Keratinocyte (primary cell): ENCODE measurements around the gene ZNF799. TPM values are rescaled to one million over a fixed set of nuclear protein-coding genes. Genes with fewer than 3 reads are reported as not detected.

Source experiments
- DNase-seq: peaks from one replicate; pipeline ENCODE4 v3.0.0-alpha.2; 2011; ENCODE audit warnings: low read depth, missing footprints, low spot score
- FAIRE-seq: peaks from 2 replicates; lab custom pipeline; 2011; peaks lifted over from hg19 to GRCh38; lab: Jason Lieb, UNC
- H2AFZ ChIP-seq: 2 replicates; pipeline ENCODE4 v1.6.0; 2012; ENCODE audit warnings: low read length, control low read depth, inconsistent platforms; ENCODE audit not compliant: control insufficient read depth
- H3K27ac ChIP-seq: 2 replicates; pipeline ENCODE4 v1.5.1; 2011; ENCODE audit warnings: low read length; ENCODE audit not compliant: control insufficient read depth, insufficient read depth
- H3K27me3 ChIP-seq: 3 replicates; pipeline ENCODE4 v1.6.0; 2011; ENCODE audit warnings: low read length; ENCODE audit not compliant: control insufficient read depth, insufficient read depth; ENCODE audit errors: extremely low read depth
- H3K36me3 ChIP-seq, 2 experiments: 2 replicates in 1 of 2; 3 replicates in 1 of 2; pipeline ENCODE4 v1.5.1; 2011; ENCODE audit warnings: low read length in 2 of 2, mild to moderate bottlenecking in 1 of 2; ENCODE audit not compliant: control insufficient read depth in 2 of 2, insufficient read depth in 2 of 2; ENCODE audit errors: extremely low read depth in 1 of 2
- H3K4me1 ChIP-seq: 3 replicates; pipeline ENCODE4 v1.5.1; 2011; ENCODE audit warnings: low read length; ENCODE audit not compliant: control insufficient read depth, insufficient read depth; ENCODE audit errors: extremely low read depth
- H3K4me2 ChIP-seq: 3 replicates; pipeline ENCODE4 v1.6.0; 2011; ENCODE audit warnings: low read depth, low read length; ENCODE audit not compliant: control insufficient read depth, insufficient read depth; ENCODE audit errors: extremely low read depth
- H3K4me3 ChIP-seq, 3 experiments: fragments of 200-600 bp in 1 of 3; sonication (generic) in 1 of 3; 2 replicates in 2 of 3; 3 replicates in 1 of 3; pipeline ENCODE4 v1.5.1; 2011 to 2016; ENCODE audit warnings: low read length in 3 of 3, mild to moderate bottlenecking in 3 of 3, control low read depth in 2 of 3, inconsistent platforms in 1 of 3, low read depth in 1 of 3, mixed read lengths in 1 of 3, mixed run types in 1 of 3, moderate library complexity in 1 of 3; ENCODE audit not compliant: control insufficient read depth in 2 of 3, insufficient read depth in 2 of 3; ENCODE audit errors: extremely low read depth in 1 of 3
- H3K79me2 ChIP-seq: 2 replicates; pipeline ENCODE4 v1.6.0; 2012; ENCODE audit warnings: low read length; ENCODE audit not compliant: control insufficient read depth, insufficient read depth
- H3K9ac ChIP-seq: 3 replicates; pipeline ENCODE4 v1.6.0; 2011; ENCODE audit warnings: low read length; ENCODE audit not compliant: control insufficient read depth, insufficient read depth; ENCODE audit errors: extremely low read depth
- H3K9me1 ChIP-seq: 3 replicates; pipeline ENCODE4 v1.6.0; 2011; ENCODE audit warnings: low read length; ENCODE audit not compliant: control insufficient read depth, insufficient read depth; ENCODE audit errors: extremely low read depth
- H3K9me3 ChIP-seq: 2 replicates; pipeline ENCODE4 v1.5.1; 2012; ENCODE audit warnings: low read depth, low read length; ENCODE audit not compliant: control insufficient read depth
- H4K20me1 ChIP-seq: 3 replicates; pipeline ENCODE4 v1.6.0; 2011; ENCODE audit warnings: low read length; ENCODE audit not compliant: control insufficient read depth, insufficient read depth; ENCODE audit errors: extremely low read depth
- EZH2 ChIP-seq: IDR thresholded peaks from one replicate; pipeline ENCODE4 v1.6.1; 2012; ENCODE audit warnings: inconsistent platforms, mild to moderate bottlenecking, low read length, moderate library complexity
- dilution Hi-C: fragments of 300-500 bp; cut with MboI; formaldehyde crosslinking; loops from one replicate; pipeline ENCODE4 v1.7.0; 2020; ENCODE audit warnings: low sequenced_read_pairs; ENCODE audit not compliant: extremely low pct_ligation_motif_present
- polyA plus RNA-seq, 5 experiments: library from polyadenylated mRNA; depleted of rRNA in 3 of 5; stranded (reverse) in 3 of 5; stranded (forward) in 1 of 5; unstranded in 1 of 5; fragments of >200 nt; gene quantifications; 1 replicate in 1 of 5; 2 replicates in 3 of 5; 3 replicates in 1 of 5; pipeline versions ENCODE4 v1.2.1 to v1.2.3, GENCODE V29; 2011 to 2012; ENCODE audit warnings: missing spikeins in 2 of 5, low read depth in 1 of 5, low replicate concordance in 1 of 5
- TF ChIP-seq, protein P1 (sequence below), 3 experiments: IDR thresholded peaks in 1 of 3; conservative IDR thresholded peaks in 1 of 3; optimal IDR thresholded peaks in 1 of 3; 2 replicates in 2 of 3; 3 replicates in 1 of 3; pipeline versions ENCODE3 to v1.5.1; 2011; ENCODE audit warnings: low read length in 3 of 3, mild to moderate bottlenecking in 3 of 3, moderate library complexity in 2 of 3, control low read depth in 1 of 3, inconsistent platforms in 1 of 3; ENCODE audit not compliant: insufficient read depth in 2 of 3; ENCODE audit errors: extremely low read depth in 1 of 3

ZNF799 gene
- polyA plus RNA-seq, 1 donor (not counting 4 experiments of a cell fraction or from before 2014, with no cell fraction given) = 3.1 TPM

DNA sequence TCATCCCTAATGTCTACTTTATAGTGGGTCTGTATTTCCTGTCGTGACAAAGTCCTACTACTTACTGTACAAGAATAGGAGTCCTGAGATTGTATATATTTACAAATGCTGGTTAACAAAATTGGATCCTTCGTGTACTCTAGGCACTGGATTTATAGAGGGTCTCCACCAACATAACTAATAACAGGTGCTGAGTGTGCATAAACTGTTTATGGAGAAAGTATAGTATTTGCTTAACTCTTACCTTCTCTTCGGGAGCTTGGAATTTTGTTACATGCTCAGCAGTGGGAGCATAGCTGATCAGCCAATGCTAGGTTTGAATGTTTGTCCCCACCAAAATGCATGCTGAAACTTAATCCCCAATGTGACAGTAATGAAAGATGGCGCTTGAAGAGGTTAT is 47.7 kb downstream of the ZNF799 start:
- H2AFZ ChIP-seq = no peak overlapping the region
- H3K9me1 ChIP-seq = no peaks in the 10 kb centered on the region
- no peaks in the 10 kb centered on the region for H3K27me3 ChIP-seq
- no peaks in the 10 kb centered on the region for H3K4me1 ChIP-seq
- no peak overlapping the region for H3K4me3 ChIP-seq
- H3K9ac ChIP-seq = no peak overlapping the region
- H3K9me3 ChIP-seq = peaks cover 21% of the 10 kb centered on the region
- H4K20me1 ChIP-seq = no peaks in the 10 kb centered on the region
- H3K27ac ChIP-seq = no peak overlapping the region
- TF ChIP-seq, protein P1, sequence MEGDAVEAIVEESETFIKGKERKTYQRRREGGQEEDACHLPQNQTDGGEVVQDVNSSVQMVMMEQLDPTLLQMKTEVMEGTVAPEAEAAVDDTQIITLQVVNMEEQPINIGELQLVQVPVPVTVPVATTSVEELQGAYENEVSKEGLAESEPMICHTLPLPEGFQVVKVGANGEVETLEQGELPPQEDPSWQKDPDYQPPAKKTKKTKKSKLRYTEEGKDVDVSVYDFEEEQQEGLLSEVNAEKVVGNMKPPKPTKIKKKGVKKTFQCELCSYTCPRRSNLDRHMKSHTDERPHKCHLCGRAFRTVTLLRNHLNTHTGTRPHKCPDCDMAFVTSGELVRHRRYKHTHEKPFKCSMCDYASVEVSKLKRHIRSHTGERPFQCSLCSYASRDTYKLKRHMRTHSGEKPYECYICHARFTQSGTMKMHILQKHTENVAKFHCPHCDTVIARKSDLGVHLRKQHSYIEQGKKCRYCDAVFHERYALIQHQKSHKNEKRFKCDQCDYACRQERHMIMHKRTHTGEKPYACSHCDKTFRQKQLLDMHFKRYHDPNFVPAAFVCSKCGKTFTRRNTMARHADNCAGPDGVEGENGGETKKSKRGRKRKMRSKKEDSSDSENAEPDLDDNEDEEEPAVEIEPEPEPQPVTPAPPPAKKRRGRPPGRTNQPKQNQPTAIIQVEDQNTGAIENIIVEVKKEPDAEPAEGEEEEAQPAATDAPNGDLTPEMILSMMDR (optimal IDR thresholded peaks at IDR 0.05 in 1 of 3, IDR thresholded peaks at IDR 0.05 in 1 of 3, conservative IDR thresholded peaks at IDR 0.05 in 1 of 3; ENCODE audit: extremely low read depth in 1 of 3, insufficient read depth in 2 of 3, low read length in 3 of 3) = no peak
- dilution Hi-C loops = no loop called here
- no peaks in the 10 kb centered on the region for H3K36me3 ChIP-seq
- FAIRE-seq (no peak), DNase-seq (no peak)
- H3K79me2 ChIP-seq = no peaks in the 10 kb centered on the region
- no peak overlapping the region for H3K4me2 ChIP-seq

DNA sequence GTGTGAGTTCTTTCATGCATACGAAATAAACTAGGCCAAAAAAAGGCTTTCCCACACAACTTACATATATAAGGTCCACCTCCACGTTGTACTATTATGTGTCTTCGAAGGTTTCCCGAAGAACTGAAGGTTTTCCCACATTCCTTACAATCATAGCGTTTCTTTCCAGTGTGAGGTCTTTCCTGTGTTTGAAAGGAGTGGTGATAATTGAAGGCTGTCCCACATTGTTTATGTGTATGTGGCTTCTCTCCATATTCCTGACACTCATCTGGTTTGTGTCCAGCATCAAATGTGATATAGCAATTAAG is 50.2 kb downstream of the ZNF799 start:
- H3K4me3 ChIP-seq = no peak overlapping the region
- H3K4me2 ChIP-seq = no peak overlapping the region
- H3K9ac ChIP-seq = no peak overlapping the region
- no peaks in the 10 kb centered on the region for H3K9me1 ChIP-seq
- no peaks in the 10 kb centered on the region for H3K27me3 ChIP-seq
- TF ChIP-seq EZH2 = no peak
- TF ChIP-seq, protein P1 (optimal IDR thresholded peaks at IDR 0.05 in 1 of 3, IDR thresholded peaks at IDR 0.05 in 1 of 3, conservative IDR thresholded peaks at IDR 0.05 in 1 of 3; ENCODE audit: extremely low read depth in 1 of 3, insufficient read depth in 2 of 3, low read length in 3 of 3) = no peak
- H3K79me2 ChIP-seq = no peaks in the 10 kb centered on the region
- no peak for DNase-seq
- H3K9me3 ChIP-seq = peaks cover 21% of the 10 kb centered on the region
- H3K4me1 ChIP-seq = no peaks in the 10 kb centered on the region
- no peak for FAIRE-seq
- dilution Hi-C loops = no loop called here
- H4K20me1 ChIP-seq = no peaks in the 10 kb centered on the region
- no peaks in the 10 kb centered on the region for H3K36me3 ChIP-seq
- no peak overlapping the region for H2AFZ ChIP-seq
- no peak overlapping the region for H3K27ac ChIP-seq
